AML-193 (cell line): Measurements from ENCODE around the gene ADGRD1.
"Not testable (repeated sequence)": the region's sequence is repeated elsewhere in the genome, so short reads cannot be mapped to it uniquely, and the experiment has no call there.

ENCODE experiments used
- DNase-seq, 2 experiments: peaks; one replicate each; lab custom pipeline; 2025; lab: John Stamatoyannopoulos, UW

Gene ADGRD1

DNA sequence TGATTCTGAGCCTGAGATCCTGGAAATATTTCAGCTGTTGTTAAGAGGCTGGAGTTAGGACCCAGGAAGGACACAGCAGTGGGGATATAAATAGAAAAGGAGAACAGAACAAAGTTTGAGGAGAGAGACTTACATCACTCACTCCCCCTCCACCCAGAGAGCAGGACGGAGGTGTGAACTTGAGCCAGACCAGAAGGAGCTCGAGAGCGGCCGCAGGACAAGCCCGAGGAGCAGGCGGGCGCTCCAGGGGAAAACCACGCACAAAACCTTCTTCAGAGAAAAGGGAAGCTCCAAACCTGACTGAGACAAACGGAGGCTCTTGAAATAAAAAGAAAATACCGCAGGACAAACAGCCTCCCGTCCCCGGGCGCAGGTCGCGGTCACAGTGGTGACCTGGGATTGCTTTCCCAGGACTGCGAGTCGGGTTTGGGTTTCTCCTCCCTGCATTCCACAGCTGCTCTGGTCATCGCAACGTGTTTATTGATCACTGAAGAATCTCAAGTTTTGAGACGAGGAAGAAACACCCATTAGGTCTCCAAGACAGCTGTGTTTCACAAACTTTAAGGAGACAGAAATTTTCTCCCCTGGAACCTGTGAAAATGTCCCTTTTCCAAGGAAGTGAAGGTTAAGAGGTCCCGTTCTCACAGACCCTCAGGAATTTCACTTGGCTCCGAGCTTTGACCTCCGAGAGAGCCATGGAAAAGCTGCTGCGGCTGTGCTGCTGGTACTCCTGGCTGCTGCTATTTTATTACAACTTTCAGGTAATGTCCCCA, at the start of gene ADGRD1:
Gene ADGRD1, plus strand, starts transcription at position 137 of the 773 bp plus-strand sequence. Its CDS starts 559 bp downstream, at position 696.
- peak in 1 of 2 experiments; percentile 3 for DNase-seq

DNA sequence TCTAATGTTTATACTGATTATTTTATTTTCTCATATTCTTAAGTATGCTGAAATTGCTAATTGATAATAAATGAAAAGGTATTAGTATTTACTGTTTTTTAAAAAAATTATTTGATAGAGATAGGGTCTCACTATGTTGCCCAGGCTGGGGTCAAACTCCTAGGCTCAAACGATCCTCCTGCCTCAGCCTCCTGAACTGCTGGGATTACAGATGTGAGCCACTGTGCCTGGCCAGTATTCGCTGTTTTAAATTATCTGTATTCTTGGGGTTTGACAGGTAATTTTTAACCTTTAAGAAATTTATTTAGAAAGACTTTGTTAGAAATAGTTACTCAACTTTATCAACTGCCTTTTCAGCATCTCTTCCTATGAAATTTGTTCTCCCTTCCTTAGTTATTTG, 49.6 kb upstream of the ADGRD1 start:
- no peak for DNase-seq

DNA sequence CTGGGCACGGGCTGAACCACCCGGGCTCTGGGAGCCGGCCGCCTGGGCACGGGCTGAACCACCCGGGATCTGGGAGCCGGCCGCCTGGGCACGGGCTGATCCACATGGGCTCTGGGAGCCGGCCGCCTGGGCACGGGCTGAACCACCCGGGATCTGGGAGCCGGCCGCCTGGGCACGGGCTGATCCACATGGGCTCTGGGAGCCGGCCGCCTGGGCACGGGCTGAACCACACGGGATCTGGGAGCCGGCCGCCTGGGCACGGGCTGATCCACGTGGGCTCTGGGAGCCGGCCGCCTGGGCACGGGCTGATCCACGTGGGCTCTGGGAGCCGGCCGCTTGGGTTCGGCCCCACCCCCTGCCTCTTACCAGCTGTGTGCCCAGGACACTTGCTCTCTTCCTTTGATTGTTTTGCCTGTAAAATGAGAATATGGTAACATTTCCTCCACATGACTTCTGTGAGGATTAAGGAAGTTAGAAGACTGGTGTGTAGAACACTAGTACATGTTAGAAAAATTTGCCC, 48.7 kb upstream of the ADGRD1 start:
- DNase-seq: not testable (repeated sequence)

DNA sequence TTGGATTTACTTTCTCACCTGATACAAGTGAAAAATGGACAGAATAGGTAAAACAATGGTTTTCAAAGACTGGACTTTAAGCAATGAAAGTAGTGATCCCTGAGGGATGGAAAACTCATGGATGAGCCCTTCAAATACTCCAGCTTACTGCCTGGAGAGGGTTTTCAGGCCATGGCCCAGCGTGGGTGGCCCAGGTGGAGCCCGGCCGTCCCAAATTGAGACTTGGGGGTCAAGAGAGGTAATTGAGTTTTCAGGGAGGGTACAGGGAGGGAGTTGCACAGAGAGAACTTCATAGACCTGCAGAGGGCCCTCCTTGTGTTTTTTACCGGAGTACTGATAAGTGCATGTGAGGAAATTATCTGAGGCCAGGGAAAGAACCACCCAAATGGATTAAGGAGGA, 44.6 kb upstream of the ADGRD1 start:
- DNase-seq: no peak

DNA sequence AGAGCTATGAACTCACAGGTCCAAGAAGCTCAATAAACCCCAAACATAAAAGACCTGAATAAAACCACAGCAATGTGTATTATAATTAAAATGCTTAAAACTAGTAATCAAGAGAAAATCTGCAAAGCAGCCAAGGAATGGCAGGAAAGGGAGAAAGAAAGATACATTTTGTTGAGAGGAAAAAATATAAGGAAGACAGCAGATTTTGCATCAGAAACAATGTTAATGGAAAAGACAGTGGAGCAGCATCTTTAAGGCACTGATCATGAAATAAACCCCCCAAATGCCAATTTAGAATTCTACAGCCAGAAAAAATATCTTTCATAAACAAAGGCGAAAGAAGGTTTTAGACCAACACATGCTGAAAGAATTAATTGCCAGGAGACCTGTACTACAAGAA, 42.5 kb upstream of the ADGRD1 start:
- DNase-seq: no peak

DNA sequence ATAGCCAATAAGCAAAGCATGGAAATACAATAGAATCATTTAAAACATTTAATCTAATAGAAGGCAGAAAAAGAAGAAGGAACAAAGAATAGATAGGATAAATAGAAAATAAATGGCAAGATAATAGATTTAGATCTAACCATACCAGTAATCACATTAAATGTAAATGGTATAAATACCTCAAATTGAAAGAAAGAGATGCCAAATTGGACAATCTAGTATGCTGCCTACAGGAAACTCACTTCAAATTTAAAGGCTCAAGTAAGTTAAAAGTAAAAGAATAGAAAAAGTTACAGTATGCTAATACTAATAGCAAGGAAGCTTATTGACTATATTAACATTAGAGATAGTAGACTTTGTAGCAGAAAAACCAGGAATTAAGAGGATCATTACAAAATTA, 41.8 kb upstream of the ADGRD1 start:
- no peak for DNase-seq

DNA sequence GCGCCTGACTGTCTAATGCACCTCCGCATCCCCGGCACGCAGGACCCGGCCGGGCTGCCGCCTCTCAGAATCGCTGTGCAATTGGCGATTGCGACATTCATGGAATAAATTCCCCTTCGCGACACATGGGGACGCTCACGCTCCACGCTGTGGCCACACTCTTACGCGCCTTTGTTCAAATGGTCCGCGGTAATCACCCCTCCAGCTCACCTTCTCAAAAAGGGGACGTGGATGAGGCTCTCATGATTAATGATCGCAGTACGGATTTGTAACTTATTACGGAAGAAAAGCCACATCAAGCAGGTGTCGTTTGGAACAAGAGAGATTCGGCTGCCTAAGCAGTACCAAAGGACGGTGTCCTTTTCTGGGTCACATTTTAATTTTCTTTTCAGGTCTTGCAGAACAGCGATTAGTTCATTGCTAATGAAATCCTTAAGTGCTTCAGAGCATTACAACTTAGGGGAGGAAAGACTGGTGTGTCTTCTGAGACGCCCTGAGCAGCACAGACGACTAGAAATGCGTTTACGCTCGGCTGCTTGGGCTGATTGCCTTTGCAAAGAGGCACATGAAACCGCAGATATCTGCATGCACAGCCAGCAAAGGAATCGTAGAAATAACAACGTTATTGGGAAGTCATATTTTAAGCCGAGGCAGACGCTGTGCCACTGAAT, 37.3 kb upstream of the ADGRD1 start:
- DNase-seq: no peak

DNA sequence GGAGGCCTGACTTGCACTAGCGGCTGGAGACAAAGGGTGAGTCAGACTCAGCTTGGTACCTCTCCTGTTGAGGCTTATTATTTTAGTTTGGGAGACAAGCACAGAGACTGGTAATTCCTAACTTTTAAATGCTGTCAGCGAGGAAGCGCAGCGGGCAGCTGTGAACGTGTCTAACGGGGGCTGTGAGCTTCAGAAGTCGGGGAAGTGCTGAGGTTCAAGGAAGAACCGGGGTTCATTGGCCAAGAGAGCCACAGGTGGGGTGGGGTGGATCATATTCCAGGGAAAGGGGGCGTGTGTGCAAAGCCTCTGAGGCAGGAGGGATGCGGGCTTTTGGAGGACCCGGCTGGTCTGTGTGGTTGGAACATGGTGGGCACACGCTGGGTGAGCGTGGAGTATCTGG, 36.1 kb upstream of the ADGRD1 start:
- DNase-seq: no peak

DNA sequence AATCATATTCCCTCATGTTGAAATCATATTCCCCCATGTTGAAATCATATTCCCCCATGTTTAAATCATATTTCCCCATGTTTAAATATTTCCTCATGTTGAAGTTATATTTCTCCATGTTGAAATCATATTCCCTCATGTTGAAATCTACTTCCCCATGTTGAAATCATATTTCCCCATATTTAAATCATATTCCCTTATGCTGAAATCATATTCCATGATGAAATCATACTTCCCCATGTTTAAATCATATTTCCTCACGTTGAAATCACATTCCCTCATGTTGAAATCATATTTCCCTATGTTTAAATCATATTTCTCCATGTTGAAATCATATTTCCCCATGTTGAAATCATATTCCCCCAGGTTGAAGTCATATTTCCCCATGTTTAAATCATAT, 34.6 kb upstream of the ADGRD1 start:
- no peak for DNase-seq

DNA sequence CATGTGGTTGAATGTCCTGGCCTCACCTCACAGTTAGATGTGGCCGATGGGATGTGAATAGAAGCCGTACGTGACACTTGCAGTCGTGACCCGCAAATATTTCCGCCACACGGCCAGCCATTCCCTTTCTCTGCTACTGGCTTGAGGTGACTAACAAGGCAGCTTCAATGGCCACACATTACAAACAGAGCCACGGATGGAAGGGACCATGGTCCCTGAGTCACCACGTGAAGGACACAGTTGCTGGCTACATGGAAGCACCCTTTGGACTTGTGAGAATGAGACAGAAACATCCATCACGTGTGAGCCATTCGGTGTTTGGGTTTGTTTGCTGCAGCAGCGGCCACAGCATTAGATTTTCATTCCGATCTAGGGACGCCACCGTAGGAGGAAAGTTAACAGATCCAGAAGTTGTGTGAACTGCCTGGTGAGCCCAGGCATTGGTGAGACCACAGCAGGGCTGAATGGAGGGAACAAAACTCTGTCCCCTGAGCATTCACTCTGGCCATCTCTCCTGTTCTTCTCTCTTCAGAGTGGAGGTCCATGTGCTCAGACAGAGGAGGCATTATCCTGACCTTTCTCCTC, 33.5 kb upstream of the ADGRD1 start:
- DNase-seq: no peak

DNA sequence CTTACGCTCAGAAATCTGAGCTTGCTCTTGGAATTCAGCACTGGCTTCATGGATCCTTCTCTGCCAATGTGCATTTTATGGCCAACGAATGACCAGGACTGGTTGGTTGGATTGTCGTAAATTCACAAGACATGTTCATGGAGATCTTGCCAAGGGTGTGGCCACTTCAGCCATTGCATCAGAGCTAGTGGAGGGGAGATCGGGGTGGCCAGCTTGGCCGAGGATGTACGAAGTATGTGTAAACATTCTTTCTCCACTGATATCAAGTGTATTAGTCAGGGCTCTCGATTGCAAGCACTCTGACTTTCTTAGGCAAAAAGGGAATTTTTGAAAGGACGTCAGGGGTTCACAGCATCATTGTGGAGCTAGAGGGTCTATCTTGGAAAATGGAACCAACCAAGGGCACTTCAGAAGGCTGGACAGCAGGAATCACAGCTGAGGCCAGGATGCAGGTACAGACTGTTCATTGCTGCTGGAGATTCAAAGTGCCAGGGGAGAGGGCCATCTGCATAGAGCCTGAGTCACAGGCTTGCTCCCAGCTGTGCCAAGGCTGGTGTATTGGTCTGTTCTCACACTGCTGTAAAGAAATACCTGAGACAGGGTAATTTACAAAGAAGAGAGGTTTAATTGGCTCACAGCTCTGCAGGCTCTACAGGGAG, 32.9 kb upstream of the ADGRD1 start:
- DNase-seq: no peak

DNA sequence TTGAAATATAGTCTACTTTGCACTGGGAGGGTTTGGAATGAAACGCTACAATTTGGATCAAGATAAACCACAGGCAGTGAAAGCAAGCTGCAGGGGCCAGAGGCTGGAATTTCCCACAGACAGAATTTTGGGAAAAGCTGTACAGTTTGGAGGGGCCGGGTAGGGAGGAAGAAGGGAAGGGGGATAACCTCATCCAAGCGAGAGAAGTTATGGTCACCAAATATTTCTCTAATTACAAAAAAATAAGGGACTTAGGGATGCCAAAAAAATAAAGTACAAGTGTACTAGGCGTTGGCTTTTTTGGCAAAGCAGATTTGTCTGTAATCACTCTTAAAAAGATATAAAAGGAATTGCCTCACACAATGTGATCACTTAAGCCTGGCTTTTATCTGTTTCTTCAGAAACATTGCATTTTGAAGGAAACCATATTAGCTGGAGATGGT, 31.2 kb upstream of the ADGRD1 start:
- no peak for DNase-seq

DNA sequence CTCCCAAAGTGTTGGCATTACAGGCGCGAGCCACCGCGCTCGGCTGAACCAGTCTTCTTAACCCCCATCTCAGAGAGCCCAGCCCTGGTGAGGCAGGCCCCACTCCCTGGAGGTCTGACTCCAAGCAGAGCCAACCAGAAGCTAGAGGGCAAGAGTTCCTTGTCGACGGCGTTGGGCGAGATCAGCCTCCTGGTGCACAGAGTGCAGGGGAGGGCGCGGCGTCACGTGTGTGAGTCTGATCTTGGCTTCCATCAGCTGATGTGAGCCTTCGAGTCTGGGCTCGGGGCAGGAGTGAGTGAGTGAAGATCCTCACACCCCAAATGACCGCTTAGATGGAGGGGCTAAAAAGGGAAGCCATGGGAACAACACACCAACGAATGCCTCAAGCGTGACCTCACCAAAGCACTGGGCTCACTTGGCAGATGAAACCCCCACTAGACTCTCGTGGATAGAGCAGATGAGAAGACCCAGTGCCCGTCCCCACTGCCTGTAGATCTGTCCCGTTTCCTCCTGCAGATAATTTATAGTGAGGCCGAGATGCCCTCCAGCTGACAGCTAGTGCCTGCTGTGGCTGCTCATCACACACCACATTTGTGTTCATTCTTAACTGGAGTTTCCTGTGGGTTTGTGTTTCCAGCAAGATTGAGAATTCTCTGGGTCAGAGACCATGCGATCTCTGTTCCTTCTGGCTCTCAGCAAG, 28.6 kb upstream of the ADGRD1 start:
- no peak for DNase-seq

DNA sequence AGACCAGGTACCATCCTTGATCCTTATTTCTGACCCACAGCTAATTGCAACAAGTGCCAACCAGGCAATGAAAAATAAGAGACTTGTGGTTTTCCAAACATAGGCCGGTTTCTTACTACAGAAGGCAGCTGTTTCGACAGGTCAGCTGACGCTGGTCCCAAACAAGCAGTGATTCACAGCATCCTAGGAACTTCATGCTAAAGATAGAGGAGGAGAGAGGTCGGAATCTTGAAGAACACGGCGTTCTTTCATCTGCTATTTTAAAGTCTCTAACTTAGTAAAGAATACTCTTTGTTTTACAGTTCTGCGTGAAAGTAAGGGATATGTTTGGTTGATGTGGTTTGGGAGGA, 28.1 kb upstream of the ADGRD1 start:
- DNase-seq: no peak

DNA sequence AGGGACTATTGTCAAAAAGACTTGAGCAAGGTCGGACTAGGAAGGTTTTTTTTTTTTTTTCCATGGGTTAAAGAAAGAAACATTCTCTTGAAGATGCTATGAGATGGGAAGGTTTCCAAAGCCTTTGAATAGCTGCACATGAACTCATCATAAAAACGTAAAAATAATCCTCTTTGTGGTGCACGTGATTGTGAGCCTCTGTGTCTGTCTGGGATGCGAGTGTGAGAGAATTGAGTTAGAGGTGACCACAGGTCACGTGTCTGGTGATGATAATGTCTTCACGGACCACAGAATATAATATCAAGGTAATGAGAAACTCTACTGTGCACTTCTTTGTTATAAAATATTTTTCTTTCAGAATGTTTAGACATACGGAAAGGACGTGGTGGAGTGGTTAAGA, 24.3 kb upstream of the ADGRD1 start:
- no peak for DNase-seq

DNA sequence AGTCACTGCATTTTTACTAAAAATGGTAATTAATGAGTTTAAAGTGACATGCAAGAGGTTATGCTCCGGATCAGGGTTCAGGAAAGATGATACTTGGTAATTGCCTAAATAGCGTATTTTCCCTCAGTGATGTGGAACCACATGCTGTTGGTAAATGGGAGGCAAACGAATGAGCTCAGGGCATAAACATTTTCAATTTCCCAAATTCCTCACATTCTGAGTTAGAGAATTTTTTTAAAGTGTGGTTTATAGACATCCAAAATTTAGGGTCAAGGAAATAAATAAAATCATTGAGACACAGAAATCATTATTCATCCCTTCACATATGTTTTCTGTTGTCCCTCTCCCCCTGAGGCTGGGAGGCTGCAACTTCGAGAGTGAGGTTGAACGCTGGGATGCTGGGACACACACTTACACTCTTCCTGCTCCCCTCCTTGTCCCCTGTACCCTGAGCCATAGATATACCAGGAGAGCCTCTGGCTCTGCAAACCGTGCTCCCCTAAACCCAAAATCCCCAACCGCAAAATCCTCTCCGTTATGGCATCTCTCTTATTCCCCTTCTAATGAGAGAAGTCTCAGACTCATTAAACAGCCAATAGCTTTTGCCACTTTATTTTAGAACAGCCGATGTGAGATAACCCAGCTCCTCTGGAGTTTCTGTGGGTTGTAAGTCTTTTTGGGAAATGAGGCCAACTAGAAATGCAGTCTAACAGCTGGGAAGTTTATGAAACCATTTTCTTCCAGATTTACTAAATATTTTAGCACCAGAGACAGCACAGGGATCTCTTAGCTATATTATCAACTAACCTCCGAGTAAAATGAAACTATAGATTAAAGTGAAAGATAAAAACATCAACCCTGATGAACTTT, 21.4 kb upstream of the ADGRD1 start:
- DNase-seq: no peak

DNA sequence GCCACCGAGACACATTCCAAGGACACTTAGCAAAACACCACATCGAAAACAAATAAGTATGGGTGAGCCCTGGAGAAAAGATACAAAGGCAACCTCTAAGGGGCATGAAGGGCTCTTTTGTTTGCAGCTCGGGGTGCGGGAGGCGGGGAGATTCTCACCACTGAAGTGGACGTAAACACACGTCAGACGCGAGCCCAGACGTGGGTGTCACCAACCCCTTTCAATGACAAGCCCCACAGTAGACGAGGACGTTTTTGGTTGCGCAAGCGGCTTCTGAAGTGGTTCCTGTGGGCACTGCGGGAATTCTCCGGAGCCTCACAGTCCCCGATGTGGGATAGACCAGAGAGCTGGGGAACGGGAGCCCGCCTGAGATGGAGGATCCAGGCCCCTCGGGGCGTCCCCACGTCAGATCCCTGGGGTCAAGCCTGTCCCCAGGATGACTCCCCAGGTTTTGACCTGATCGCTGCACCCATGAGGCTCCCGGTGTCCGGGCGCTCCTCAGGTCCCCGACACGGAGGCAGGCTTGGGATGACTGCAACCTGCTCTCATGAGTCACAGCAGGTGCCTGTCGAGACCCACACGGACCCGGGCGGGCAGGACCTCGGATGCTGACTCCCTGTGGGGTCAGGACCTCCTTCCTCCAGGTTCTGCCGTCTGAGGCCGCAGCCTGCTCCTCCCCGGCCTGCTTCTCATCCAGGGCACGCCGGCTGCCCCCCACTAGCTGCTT, 20.3 kb upstream of the ADGRD1 start:
- DNase-seq: no peak

DNA sequence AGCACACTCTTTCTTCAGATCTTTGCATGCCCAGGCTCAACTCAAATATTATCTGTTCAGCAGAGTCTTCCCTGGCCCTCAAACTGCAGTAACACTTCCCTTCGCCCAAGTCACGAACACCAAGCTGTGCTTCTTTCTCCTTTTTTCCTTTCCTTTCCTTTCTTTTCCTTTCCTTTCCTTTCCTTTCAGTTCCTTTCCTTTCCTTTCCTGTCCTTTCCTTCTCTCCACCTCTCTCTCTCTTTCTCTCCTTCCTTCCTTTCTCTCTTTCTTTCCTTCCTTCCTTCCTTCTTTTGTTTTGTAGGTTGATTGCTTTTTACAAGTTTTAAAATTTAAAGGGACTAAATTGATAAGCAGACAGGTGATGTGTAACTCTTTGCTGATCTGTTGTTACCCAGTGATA, 19.0 kb upstream of the ADGRD1 start:
- no peak for DNase-seq

DNA sequence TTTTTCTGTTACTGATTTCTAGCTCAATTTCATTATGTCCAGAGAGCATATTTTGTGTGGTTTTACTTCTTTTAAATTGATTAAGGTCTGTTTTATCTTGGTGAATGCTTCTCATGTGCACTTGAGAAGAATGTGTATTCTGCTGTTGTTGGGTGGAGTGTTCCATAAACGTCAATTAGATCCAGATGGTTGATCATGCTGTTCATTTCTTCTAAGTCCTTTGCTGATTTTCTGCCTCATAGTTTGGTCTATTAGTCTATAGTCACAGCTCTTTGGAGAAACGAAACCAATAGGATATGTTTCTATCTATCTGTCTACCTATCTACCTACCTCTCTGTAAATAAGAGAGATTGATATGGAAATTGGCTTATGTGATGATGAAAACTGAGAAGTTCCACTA, 17.1 kb upstream of the ADGRD1 start:
- no peak for DNase-seq

DNA sequence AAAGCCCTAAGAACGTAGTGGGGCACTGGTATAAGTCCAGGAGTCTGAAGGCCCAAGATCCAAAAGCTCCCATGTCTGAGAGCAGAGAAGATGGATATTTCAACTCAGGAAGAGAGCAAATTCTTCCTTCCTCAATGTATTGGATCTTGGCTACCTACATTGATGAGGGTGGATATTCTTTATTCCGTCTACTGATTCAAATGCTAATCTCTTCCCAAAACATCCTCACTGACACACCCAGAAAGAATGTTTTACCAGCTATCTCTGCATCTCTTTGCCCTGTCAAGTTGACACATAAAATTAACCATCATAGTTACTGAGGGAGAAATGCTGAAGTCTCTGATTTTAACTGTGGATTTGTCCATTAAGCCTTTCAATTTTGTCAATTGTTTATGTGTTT, 16.6 kb upstream of the ADGRD1 start:
- DNase-seq: no peak
